HK-2 (cell line): Measurements from ENCODE around the gene EMX1.

Source experiments
- DNase-seq: peaks from one replicate; pipeline ENCODE4 v3.0.0-alpha.2; 2018; ENCODE audit not compliant: unreplicated experiment

EMX1 gene

DNA sequence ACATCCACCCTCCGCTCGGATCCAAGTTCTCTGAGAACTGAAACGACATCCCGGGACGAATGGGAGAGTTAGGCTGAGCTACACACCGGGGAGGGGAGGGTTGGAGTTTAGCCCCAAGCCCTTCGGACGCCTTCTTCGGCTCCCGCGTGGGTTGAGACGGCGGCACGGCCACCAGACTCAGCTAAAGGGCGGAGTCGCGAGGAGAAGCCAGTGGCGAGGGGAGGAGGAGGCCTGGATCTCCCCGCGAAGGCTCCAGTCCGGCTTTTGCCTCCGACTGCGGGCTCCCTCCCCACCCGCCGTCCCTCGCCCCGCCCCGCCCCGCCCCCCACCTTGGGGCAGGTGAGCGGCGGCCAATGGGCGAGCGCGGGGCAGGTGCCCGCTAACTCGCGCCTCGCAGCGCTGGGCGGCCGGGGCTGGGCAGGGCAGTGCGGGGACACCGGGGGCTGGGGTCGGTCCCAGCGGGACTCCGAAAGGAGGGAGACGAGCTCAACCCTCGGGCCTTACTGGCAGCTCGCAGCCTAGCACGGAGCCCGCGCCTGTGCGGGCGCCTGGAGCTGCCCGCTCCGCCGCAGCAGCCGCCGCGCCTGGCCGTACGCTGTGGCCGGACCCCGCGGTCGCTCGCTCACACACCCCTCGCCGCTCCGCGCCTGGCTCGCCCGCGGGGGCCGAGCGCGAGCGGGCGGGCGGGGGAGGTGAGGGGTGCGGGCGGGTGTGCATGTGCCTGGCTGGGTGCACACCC, at the start of gene EMX1:
EMX1 (plus strand) TSS at position 382 of the 739 bp plus-strand sequence; CDS start at position 716, 334 bp downstream.
- peak; percentile 66 for DNase-seq

GRCh38 chr2:72871060-72871459, 46.3 kb upstream of the EMX1 start:
- no peak for DNase-seq

GRCh38 chr2:72871880-72872279, 45.4 kb upstream of the EMX1 start:
- no peak for DNase-seq

DNA sequence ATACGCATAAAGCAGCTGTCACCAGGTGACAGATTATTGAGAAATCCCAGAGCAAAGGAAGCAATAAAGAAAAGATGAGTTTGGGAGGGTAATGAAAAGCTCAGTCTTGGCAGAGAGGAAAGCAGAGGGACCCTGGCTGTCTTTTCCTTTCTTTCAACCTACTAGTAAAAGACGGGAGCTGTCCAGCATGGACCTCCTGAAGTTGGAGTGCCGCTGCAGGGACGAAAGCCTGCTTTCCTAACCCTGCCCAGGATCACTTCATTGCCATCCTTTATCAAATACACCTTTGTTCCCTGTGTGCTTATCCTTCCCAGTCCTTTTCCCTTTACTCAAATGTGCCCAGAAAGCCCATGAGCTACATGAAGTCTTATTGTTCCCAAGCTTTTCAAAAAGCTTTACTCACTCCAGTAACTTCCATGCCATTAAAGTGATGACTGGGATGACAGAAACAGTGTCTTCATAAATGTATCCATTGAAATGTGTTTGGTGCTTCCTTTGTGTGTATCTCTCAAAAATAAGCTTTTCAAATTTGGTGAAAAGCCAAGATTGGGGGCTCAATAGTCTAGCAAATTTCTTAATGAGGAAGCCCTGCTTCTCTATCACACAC, 33.9 kb upstream of the EMX1 start:
- DNase-seq: no peak

DNA sequence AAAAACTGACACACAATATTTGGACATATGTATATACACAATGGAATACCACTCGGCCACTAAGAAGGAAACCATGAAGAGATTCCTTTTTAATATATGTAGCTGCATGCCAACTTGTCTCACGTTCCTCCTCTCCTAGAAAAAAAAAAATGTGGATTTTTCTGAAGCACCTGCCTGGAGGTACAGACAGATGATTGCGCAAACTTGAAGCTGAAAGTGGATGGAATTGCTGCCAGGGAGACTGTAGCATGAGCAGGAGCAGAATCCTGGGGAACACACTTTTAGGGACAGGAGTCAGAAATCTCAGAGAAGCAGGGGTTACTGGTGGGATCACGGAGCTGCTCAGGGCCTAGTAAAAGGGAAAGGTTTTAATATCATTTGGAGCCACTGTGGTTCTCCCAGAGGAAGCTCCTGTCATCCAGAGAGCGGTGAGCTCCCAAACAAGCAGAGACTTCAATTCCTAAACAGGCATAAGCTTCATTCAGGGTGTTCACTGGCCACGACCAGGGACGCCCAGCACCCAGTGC, 30.8 kb upstream of the EMX1 start:
- no peak for DNase-seq

DNA sequence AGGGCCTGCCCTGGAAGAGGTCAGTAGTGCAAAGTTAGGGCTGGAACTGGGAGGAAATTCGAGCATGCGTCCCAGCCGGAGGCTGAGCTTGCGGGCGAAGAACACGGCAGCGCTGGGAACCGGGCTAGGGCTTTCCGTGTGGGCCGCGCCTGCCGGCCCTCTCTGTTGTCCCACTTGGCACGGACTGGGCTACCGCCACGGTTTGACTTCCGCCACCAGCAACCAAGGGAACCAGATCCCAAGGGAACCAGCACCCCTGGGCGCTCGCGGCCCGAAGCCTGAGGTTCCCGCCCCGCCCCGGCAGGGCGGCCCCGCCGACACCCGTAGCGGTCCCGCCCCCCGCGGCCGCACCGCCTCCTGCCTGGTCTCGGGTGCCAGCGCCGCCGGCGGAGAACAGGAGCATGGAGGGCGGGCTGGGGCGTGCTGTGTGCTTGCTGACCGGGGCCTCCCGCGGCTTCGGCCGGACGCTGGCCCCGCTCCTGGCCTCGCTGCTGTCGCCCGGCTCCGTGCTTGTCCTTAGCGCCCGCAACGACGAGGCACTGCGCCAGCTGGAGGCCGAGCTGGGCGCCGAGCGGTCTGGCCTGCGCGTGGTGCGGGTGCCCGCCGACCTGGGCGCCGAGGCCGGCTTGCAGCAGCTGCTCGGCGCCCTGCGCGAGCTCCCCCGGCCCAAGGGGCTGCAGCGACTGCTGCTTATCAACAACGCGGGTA, 30.1 kb upstream of the EMX1 start, which contains the start of gene SPR:
SPR (plus strand) TSS at position 377 of the 708 bp plus-strand sequence; CDS start at position 402, 25 bp downstream.
- peak; percentile 85 for DNase-seq

- DNase-seq: peak; percentile 92
These were observed 29.4 kb upstream of the EMX1 start for GRCh38 chr2:72887740-72888437.

DNA sequence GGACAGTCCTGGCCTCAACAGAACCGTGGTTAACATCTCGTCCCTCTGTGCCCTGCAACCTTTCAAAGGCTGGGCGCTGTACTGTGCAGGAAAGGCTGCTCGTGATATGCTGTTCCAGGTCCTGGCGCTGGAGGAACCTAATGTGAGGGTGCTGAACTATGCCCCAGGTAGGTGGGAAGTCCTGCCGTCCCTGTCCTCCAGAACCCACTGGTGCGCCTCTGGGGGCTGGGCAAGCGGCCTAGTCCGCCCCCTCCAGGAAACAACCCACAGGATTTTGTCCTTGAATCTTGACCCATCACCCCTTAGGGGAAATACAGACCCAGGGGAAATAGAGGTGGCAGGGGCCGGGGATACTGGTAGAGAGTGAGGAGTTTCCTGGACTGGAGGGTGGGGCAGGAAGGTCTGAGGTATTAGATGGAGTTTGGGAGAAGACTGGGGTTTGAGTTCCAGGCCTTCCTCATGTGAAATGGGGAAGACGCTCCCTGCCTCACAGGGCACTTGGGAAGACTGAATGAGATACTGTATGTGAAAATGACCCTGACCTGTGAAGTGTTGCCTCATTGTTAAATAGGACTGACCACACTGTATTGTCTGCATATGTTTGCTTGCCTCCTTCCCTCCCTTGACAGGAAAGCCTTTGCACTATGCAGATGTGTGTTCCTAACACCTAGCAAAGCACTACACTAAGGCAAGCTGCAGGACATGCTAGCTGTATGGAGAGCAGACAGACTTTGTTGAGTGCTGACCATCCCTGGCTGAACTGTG, 28.7 kb upstream of the EMX1 start:
- DNase-seq: no peak

DNA sequence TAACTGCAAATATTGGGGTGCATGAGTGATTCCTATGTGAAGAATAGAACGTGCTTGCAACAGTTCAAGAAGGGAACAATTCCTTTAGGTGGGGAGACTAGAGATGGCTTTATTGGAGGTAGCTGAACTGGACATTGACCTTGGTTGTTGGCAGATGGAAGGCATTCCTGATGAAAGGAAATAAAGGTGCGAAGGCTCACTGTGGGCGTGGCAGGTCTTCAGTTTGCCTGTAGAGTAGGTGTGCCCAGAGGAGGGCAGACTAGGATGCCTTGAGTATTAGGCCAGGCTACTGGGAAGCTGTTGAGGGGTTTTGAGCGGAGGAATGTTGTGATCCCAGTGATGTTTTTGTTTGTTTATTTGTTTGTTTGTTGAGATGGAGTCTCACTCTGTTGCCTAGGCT, 27.3 kb upstream of the EMX1 start:
- no peak for DNase-seq

DNA sequence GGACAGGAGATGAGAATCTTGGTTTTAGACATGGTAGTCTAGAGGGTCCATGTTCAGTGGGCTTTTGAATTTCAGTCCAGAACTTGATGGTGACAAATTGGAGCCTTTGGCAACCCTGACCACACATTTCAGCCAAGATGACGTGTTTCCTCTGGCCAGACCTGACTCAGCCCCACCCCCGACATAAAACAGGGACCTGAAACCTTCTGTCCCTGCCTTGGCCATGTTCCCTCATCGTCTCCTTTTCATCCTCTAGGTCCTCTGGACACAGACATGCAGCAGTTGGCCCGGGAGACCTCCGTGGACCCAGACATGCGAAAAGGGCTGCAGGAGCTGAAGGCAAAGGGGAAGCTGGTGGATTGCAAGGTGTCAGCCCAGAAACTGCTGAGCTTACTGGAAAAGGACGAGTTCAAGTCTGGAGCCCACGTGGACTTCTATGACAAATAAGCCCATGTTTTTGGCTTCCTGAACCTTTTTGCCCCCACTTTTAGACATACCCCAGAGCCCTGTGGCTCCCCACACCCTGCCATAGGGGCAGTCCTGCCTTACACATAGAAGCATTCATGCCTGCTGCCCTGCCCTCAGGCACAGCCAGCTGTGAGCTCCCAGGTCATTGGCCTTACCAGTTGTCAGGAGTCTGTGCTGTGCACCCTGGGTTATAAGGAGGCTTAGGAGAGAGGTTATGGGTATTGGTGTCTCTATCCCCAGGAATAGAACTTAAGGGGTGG, 26.1 kb upstream of the EMX1 start:
- no peak for DNase-seq

GRCh38 chr2:72892506-72893173, 24.7 kb upstream of the EMX1 start:
- peak; percentile 72 for DNase-seq

DNA sequence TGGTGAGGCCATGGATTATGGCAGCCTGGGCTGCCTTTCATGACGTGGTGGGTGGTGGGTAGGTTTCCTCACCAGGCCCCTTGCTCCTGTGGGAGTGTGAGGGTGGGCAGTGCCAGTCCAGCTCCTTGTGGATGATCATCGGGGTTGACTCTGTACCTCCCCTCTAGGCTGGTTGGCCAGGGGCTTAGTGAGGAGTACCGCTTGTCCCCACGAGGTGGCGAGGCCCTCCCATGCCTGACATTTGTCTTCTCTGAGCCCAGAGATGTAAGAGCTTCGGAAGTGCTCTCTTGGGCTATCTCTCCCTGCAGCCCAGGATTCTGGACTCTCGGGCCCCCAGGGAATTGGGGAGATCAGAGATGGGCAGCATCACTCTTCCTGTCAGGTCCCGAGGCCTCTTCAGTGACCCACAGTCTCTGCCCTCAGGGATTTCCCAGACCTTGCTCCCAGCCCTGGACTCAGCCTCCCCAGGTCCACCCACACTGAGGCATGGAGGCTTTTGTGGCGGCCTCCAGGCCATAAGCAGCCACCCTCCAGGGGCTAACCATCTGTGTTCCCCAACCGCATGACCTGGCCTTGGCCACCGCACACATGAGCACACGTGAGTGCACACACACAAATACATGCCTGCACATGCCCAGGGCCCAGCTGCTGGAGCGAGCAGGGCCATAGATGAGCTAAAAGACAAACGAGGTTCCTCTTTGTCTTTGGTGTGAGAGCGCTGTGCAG, 23.6 kb upstream of the EMX1 start:
- peak; percentile 72 for DNase-seq

DNA sequence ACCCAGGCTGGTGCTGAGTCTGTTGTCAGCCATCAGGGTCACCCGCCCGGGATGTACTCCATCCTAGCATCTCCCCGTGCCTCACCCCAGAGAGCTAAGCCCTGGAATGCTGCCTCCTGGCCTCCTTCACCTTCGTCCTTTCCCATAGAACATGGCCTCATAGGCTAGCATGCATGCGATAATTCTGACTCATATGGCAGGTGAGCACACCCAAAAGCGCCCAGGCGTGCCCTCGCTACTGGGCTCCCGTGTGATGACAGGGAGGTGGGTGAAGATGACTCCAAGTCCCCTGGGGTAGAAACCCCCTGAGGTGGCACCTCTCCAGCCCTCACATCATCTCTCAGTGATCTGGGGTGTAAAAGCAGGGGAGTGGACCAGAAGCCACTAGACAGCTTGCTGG, 22.8 kb upstream of the EMX1 start:
- DNase-seq: no peak

DNA sequence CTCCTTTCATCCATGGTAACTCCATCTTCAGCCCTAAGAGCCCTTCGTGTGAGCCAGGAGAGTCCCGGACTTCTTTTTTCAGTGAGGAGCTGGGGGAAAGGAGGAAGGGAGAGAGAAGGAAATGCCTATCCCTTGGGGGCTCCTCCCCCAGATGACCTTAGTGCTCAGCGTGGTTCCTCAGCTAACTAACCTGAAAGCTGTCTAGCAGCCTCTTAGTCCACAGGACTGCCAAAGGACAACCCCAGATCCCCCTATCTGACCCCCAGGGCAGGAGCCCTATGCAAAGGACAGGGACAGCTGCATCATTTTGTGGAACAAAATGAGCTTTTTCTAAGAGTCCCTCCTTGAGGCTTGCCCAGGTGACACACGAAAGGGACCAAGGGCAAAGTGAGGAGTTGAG, 22.2 kb upstream of the EMX1 start:
- DNase-seq: no peak

- DNase-seq: peak; percentile 54
These were observed 21.5 kb upstream of the EMX1 start for GRCh38 chr2:72895759-72896281.

GRCh38 chr2:72896446-72896845, 20.9 kb upstream of the EMX1 start:
- DNase-seq: no peak

- DNase-seq: no peak
These were observed 19.3 kb upstream of the EMX1 start for GRCh38 chr2:72897785-72898584.

DNA sequence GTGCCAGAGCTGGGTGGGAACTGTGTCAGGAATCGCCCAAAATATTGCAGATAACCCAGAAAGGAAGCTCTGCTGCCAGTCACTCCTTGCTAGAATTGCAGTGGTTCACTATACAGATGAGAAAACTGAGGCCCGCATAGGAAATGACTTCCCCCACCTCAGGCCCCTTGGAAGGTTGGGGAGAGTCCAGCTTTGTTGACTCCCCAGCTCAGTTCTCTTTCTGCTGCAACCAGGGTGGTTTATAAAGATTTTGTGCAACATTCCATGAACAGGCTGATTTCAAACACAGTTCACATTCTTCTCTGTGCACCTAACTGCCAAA, 18.8 kb upstream of the EMX1 start:
- no peak for DNase-seq
